ENCODE results near the gene RNF14.

The RNF14 gene

DNA sequence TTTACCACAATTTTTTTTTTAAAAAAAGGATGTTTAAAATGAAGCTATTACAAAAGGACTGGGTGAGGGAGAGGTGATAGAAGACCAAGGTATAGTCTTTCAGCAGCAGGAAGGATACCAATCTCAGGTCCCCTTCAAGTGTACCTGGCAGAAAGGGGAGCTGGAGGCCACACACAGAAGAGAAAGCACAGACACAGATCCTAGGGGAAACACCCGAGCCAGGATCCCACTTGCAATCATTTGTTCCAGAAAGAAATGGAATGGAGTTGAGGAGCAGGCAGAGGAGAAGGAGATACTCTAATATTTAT is 38.3 kb downstream of the RNF14 start:
- DNase-seq (ENCODE audit: insufficient read length, low spot score) (no peak), FAIRE-seq (no peak)
- no peak for TF ChIP-seq POLR2A (IDR thresholded peaks at IDR 0.05; ENCODE audit: low read depth, low read length)

DNA sequence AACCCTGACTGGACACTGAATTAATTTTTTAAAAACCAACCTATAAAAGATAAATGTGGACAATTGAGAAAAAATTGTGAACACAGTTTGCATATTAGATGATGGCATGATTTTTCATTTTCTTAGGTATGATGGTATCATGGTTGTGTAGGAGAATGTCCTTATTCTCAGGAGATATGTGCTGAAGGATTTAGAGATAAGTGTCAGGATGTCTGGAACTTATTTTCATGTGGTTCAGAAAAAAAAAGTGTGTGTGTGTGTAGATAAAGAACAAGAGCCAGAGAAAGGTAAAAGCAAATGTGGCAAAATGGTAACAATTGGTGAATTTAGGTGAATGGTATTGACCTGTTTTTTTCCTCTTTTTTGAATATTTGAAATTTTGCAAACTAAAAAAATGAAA is 39.9 kb downstream of the RNF14 start:
- TF ChIP-seq POLR2A (IDR thresholded peaks at IDR 0.05; ENCODE audit: low read depth, low read length): no peak
- FAIRE-seq: no peak

DNA sequence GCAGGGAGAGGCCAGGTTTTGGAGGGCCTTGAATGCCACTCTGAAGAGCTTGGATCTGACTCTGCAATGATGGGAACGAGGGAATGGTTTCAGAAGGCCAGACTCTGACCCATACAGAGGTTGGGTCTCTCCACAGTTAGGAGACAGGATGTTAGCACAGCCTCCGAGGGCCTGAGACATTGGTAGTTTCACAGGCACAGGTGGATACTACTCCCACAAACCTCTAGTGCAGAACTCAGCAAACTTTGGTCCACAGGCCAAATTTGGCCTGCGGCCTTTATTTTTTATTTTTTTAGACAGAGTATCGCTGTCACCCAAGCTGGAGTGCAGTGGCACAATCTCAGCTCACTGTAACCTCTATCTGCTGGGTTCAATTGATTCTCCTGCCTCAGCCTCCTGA is 41.0 kb downstream of the RNF14 start:
- no peak for FAIRE-seq
- no peak for TF ChIP-seq POLR2A (IDR thresholded peaks at IDR 0.05; ENCODE audit: low read depth, low read length)
- no peak for DNase-seq (ENCODE audit: insufficient read length, low spot score)

More for the DNA sequence above, 39.9 kb downstream of the RNF14 start:
- DNase-seq (ENCODE audit: insufficient read length, low spot score): no peak

DNA sequence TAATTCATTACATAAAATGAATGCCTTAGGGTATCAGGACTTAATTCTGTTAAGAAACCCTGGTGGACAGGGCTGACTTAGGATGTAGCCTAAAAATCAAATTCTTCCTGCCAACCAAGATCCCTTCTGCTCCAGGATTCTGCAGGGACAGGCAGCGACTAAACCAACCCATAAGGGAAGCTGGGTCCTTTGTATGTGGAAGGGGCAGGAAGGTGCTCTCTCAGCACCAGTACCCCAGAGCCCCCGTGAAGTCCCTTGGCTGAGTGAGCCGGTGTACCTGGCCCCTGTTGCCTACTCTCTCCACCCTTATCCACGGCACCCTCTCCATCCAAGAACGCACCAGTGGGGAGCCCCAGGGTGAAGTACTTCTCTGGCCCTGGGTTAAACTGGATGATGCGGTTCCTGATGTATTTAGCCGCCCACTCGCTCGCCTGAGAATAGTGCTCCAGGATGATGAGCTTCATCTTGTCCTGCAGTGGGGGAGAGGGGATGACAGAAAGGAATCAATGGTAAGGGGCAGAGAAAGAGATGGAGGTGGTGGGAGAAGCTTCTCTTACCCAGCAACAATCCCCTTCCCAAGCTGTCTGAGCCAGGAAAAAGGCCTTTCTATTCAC is 42.8 kb downstream of the RNF14 start:
- no peak for DNase-seq (ENCODE audit: insufficient read length, low spot score)
- TF ChIP-seq POLR2A (IDR thresholded peaks at IDR 0.05; ENCODE audit: low read depth, low read length): no peak
- no peak for FAIRE-seq

DNA sequence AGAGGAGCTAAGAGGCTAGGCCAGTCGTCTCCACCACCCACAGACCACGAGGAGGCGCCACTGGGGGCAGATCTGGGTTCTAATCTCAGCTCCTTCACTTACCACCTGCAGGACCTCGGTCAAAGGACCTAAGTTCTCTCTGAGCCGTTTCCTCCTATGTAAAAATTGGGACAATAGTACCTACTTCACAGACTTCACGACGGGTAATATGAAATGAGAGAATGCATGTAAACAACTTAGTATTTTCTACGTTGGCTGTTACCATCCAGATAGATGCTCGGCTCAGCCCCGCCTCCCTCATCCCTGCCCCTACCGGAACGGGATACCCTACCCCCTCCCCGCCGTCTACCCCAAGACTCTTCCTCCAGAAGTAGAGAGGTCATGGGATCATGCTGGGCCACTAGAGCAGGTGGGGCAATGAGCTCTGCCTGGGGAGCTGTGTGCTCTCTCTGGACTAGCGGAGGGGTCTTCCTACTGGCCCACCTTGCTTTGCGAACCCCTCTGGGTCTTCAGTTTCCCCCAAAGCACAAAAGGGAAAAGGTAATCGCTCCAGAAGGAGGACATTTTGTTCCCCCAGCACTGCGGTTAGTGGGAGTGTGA is 43.4 kb downstream of the RNF14 start:
- DNase-seq (ENCODE audit: insufficient read length, low spot score) (no peak), FAIRE-seq (no peak)
- no peak for TF ChIP-seq POLR2A (IDR thresholded peaks at IDR 0.05; ENCODE audit: low read depth, low read length)

DNA sequence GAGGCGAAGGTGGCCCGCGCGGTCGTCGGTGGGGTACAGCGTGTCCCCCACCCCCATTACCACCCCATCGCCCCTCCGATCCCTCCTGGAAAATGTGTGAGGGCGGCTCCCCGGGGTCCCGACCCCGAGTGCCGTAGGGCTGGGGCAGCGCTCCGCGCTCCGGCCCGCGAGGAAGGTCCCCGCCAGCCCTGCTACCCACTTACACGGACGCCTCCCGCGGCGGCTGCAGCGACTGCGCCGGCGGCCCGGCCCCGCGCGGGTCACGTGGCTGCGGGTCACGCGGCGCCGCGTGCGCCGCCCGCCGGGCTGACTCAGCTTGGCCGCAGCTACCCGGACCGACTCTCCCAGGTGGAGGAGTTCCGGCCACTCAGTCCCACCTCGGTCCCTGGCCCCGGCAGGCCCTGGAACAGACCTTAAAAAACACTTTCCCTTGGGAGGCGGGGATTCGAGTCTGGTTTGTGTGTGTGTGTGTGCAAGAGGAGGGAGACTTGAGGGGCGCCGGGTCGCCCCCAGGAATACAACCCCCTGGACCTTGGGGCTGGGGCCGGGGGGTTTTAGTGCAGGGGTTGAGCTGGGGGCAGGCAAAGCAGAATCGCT is 44.0 kb downstream of the RNF14 start, which contains the start of gene GNPDA1:
TSS of gene GNPDA1 (minus strand) at position 236 of the 597 bp plus-strand sequence. CDS start 992 bp downstream, outside the sequence.
- FAIRE-seq (no peak), DNase-seq (ENCODE audit: insufficient read length, low spot score) (peak; percentile 92)
- TF ChIP-seq POLR2A (IDR thresholded peaks at IDR 0.05; ENCODE audit: low read depth, low read length): peak; percentile 76

DNA sequence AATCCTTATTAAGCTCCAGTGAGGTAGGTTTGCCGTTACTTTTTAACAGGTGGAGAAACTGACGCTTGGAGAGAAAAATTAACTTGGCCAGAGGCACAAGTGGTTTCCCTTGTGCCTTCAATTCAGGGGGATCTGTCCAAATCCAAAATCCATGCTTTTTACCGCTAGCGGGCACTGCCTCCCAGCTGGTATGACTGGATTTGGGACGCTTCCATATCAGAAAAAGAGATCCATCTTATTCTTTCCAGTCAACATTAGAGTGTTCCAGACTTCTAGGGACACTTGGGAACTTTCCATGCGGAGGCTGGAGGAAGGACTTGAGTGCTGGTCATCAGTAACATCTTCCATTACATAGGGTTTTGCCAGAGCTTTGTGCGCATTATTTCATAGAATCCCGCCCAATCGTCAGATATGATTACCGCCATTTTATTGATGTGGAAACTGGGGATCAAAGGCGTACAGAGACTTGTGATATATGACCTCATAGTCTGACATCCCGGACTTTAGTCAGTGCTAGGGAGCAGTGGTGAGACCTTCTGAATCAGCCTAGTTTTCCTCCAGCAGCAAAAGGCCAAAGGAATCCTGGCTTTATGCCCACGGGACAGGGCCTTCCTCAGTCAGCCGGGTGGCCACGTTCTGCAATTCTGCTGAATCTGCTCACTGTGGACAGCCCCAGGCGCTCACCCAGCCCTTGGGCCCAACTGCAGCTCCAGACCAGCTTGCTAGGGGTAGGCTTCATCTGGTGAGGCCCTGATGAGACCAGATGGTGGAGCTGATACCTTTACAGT is 45.0 kb downstream of the RNF14 start:
- TF ChIP-seq POLR2A (IDR thresholded peaks at IDR 0.05; ENCODE audit: low read depth, low read length): no peak
- peak; percentile 44 for DNase-seq (ENCODE audit: insufficient read length, low spot score)
- FAIRE-seq: no peak

DNA sequence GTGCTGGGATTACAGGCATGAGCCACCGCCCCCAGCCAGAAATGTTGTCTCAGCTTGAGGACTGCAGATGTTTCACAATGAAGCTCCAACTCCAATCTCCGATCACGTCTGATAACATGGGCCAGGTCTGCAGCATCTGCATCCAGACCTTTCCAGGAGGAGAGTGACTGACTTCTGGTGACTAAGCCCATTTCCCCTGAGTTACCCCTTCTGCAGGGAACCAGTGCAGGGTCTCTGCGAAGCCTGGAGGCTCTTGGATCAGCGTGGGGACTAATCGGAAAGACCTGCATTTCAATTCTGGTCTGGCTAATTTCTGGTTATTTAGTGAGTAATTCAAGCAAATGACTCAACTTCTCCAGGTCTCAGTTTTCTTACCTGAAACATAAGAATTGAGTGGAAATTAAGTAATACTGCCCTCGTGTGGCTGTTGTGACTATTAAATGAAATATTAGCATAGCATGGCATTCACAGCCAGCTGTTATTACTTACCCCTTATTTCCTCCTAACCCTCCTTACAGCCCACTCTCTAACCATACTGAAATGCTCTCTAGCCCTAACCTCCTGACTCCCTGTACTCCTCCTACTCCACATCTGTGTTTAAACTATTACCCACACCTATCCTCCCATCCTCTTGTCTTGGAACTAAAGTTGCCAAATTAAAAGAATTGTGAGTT is 46.1 kb downstream of the RNF14 start:
- TF ChIP-seq POLR2A (IDR thresholded peaks at IDR 0.05; ENCODE audit: low read depth, low read length): no peak
- FAIRE-seq (no peak), DNase-seq (ENCODE audit: insufficient read length, low spot score) (peak; percentile 39)

DNA sequence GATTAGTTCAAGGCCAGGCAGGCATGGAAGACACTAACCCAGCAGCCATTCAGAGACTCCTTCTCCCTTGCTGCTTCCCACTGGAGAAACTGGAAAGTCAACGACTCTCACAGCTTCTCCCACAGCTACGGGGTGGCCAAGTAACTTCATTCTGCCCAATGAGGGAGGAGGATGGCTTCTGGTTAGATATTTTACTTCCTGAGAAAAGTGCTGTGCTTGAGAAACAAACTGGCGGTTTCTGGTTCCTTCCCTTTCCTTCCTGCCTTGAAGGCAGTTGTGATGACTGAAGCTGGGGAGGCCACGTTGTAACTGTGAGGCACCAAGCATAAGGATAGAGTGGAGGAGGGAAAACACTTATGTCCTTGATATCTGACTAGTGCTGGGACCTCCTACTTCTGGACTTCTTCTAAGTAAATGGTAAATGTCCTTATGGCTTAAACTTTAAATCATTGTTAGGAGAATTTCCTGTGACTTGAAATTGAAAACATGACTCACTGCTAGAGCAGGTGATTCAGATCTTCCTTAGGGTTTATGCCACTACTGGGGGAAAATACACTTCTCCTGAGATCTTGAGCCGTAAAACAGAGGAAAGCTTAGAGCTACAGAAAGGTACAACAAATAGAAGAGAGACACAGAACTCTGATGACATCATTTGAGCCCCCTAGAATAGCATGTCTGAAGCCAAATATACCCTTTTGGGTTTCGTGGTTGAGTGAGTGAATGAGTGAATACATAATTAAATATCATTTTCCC is 47.1 kb downstream of the RNF14 start:
- FAIRE-seq (no peak), DNase-seq (ENCODE audit: insufficient read length, low spot score) (peak; percentile 41)
- TF ChIP-seq POLR2A (IDR thresholded peaks at IDR 0.05; ENCODE audit: low read depth, low read length): no peak

DNA sequence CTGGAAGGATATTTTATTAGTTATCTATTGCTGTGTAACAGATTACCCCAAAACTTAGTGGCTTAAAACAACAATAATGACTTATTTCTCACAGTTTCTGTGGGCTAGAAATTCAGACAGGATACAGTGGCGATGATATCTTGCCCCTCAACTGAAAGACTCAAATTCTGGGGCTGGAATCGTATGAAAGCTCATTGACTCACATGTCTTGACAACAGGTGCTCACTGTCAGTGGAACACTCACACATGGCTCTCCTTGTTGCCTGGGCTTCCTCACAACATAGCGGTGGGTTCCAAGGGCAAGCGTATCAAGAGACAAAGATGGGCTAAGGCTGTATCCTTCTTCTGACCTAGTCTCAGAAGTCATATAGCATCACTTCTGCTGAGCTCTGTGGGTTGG is 47.7 kb downstream of the RNF14 start:
- no peak for FAIRE-seq
- DNase-seq (ENCODE audit: insufficient read length, low spot score): no peak
- TF ChIP-seq POLR2A (IDR thresholded peaks at IDR 0.05; ENCODE audit: low read depth, low read length): no peak

DNA sequence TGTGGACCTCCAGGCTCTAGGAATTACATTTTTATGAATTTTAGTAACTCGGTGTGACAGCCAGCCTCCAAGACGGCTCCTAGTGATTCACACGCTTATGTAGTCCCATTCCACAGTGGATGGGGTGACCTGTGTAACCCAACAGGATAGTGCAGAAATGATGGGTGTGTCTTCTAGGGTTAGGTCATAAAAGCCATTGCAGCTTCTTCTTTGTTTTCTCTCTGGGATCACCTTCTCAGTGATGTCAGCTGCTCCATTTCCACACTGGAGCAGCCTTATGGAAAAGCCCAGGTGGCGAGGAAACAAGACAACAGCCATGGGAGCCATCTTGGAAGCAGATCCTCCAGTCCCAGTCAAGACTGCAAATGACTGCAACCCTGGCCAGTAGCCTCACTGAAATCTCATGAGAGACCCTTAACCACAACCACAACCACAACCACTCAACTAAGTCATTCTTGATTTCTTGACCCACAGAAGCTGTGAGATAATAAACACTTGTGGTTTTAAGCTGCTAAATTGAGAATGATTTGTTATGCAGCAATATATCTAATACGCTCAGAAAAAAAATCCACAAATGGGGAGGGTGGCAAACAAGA is 49.0 kb downstream of the RNF14 start:
- FAIRE-seq (no peak), DNase-seq (ENCODE audit: insufficient read length, low spot score) (no peak)
- no peak for TF ChIP-seq POLR2A (IDR thresholded peaks at IDR 0.05; ENCODE audit: low read depth, low read length)

DNA sequence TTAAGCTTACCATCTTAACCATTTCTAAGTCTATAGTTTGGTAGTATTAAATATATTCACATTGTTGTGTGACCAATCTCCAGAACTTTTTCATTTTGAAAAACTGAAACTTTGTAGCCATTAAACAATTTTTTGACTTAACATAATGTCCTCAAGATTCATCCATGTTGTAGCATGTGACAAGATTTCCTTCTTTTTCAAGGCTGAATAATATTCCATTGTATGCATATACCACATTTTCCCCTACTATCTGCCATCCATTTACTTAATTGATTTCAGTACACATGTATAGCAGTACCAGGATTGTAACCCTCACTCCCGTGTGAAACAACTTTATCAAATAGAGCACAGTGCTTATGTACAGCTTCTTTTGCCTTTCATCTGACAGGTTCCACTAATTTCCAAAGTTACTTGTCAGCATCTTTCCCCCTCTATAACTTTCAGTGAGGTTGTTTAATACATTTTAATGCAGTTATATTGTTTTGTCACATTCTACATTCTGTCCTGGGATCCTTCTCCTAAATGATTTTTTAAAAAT is 51.3 kb downstream of the RNF14 start:
- FAIRE-seq (no peak), DNase-seq (ENCODE audit: insufficient read length, low spot score) (no peak)
- no peak for TF ChIP-seq POLR2A (IDR thresholded peaks at IDR 0.05; ENCODE audit: low read depth, low read length)

DNA sequence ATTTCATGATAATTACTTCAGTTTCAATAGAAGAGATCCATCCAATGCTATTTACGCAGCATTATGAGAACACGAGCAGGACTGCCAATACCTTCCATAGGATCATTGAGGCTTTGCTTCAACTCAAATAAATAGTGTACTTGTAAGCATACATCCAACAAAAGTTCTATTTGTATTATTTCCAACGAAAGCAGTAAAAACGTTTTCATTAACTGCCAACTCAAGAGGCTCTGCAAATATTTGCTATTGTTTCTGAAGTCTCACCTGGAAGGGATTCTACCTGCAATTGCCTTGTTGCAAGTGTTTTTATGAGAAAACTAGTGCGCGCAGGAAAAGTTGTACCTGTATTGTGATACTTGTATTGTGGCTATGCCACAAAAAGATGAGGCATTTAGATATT is 54.9 kb downstream of the RNF14 start:
- DNase-seq (ENCODE audit: insufficient read length, low spot score) (no peak), FAIRE-seq (no peak)
- TF ChIP-seq POLR2A (IDR thresholded peaks at IDR 0.05; ENCODE audit: low read depth, low read length): no peak
